Activated CD8-positive, alpha-beta memory T cell treated with anti-CD3 and anti-CD28 coated beads, Interleukin-2, amount 50 U/mL, for 1 hour (primary cell): ENCODE data around the gene SPRED1.

ENCODE experiments used
- DNase-seq: peaks from one replicate; pipeline ENCODE4 v3.0.0-alpha.2; 2020; ENCODE audit errors: extremely low read depth

Gene SPRED1

DNA sequence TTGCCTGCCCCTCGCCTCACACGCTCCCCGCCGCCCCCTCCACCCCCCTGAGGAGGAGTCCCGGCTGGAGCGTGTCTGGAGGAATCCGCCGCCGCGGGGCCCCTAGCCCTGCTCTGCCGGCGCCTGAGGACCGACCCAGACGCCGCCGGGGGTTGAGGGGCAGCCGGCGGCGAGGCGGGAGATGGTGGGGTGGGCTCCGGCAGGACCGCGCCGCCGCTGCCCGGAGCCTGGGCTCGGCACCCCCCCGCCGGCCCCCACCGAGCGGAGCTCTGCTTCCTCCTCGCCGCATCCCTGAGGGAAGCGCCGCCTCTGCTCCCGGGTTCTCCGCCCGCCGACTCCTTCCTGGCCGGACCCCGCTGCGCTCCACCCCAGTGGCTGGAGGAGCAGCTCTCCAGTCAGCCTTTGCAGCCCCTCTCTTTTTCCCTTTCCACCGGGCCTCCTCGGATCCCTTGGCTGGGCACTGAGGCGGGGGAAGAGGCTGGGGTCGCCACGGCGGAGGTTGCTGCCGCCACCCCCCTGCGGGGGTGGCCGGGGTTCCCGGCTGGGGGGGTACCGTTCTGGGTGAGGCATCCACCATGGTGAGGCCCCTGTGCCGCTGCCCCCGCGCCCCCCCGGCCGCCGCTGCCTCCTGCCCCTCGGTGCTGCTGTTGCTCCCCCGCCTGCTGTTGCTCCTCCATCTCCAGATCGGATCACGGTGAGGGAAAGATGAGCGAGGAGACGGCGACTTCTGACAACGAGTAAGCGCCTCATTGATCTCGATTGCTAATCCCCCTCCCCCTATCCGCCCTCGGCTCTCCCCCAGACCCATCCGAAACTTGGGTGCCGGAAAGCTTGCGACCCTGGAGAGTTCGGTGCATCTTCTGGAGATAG, at the start of gene SPRED1:
Gene SPRED1 (plus strand): TSS at position 356 of the 870 bp plus-strand sequence. CDS start 350 bp downstream, at position 706.
- DNase-seq: no peak

DNA sequence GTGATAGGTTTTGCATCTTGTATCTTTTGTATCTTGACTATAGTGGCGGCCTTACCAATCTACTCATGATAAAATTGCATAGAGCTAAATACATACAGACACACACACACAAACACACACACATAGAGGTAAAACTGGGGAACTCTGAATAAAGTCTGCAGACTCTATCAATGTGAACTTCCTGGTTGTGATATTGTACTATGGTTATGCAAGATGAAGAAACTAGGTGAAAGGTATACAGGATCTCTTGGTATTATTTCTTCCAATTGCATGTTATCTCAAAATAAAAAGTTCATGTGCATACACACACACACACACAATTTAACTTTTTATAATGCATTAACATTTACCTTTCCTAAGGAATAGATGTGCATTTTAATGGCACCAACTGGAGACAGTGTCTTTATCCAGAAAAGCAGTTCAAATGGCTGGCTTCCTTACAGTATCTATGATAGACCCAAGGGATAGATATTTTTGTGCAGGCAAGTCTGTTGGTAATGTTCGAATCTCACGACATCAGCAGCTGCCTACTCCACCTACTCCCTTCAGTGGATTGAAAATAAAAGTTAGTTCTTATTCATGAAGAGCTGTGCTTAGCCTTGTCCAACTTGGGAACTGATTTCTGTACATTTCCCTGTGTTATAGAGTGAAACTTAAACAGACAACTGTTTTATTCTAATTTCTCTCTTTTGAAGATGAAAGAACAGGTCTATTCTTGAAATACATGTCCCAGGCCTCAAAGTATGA, 46.9 kb upstream of the SPRED1 start:
- no peak for DNase-seq

- DNase-seq: no peak
These were observed 45.0 kb upstream of the SPRED1 start for GRCh38 chr15:38207621-38208020.

GRCh38 chr15:38208206-38208605, 44.4 kb upstream of the SPRED1 start:
- DNase-seq: no peak

- no peak for DNase-seq
These were observed 43.9 kb upstream of the SPRED1 start for GRCh38 chr15:38208779-38209178.

GRCh38 chr15:38211249-38211648, 41.4 kb upstream of the SPRED1 start:
- no peak for DNase-seq

- no peak for DNase-seq
These were observed 40.8 kb upstream of the SPRED1 start for GRCh38 chr15:38211811-38212210.

DNA sequence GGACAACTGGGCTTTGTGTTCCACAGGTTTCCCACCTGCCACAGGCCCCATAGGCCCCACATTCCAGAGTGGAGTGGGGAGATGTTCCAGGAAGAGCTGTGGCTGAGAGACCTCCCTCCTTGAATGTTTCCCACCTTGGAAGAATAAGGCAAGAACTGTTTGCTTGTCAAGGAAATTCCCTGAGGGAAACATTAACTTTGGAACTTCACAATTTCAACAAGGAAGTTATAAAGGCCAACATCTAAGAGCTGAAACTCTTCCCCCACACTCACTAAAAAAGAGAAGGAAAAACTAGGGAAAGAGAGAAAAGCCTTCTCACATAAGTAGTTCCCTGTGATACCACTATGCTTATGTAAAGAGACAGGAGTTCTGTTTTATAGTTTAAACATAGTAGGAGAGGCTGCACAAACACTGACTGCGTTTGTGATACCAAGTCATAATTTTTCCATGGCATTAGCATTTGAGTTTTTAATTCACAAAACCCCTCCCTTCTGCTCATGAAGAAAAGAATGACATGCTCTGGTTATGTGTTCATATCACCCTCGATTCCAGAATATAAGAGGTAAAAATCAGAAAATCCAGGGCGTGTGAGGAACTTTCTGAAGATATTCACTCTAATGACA, 39.8 kb upstream of the SPRED1 start:
- no peak for DNase-seq

- DNase-seq: no peak
These were observed 39.3 kb upstream of the SPRED1 start for GRCh38 chr15:38213356-38213755.

DNA sequence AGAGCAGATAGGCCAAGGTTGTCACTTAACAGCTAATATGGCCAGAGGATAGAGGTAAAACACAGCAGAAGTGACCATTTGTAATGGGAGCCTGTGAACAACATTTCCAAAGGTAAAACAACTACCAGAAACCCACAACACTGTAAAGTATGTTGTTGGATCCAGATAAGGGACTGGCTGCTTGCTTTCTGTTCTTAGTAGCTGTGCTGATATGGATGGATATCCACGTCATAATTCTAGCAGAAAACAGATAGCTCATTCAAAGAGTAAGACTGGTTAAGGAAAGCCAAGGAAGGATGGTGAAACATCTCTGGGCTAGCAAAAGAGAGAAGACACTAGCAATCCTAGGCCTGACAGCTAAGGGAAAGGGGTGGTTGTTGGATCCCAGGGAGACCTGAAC, 36.9 kb upstream of the SPRED1 start:
- DNase-seq: no peak

DNA sequence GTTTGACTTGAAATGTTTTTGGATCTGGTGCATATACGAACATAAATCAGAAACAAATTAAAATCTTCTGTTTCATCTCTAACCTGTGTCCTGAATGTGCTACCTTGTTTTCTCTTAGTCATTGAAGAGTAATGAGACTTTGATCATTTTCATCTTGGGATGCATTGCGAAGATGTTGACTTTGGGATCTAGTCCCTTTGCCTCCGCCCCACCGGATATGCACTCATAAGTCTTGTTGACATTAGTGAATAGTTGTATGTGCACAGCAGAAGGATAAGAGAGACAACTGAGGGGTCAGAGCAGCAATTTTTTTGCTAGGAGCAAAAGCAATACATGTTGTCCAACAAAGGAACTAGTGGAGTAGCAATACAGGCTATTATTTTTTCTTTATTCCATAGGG, 35.9 kb upstream of the SPRED1 start:
- no peak for DNase-seq

DNA sequence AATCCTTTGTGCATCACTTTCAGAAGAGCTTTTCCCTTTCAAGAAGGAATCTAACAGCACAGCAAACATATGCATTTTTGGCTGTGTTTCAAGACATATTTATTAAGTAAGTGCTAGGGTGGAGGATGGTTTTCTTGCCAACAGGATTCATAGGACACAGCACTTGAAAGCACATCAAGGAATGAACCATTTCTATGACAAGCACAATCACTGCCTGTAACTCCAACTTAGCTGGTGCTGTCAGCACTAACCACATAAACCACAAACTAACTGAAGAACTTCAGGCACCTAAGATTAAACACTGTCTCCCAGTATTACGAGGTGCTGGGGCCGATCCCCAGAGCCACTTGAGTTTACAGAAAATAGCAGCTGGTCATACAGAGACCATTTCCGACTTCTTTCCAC, 35.4 kb upstream of the SPRED1 start:
- no peak for DNase-seq

DNA sequence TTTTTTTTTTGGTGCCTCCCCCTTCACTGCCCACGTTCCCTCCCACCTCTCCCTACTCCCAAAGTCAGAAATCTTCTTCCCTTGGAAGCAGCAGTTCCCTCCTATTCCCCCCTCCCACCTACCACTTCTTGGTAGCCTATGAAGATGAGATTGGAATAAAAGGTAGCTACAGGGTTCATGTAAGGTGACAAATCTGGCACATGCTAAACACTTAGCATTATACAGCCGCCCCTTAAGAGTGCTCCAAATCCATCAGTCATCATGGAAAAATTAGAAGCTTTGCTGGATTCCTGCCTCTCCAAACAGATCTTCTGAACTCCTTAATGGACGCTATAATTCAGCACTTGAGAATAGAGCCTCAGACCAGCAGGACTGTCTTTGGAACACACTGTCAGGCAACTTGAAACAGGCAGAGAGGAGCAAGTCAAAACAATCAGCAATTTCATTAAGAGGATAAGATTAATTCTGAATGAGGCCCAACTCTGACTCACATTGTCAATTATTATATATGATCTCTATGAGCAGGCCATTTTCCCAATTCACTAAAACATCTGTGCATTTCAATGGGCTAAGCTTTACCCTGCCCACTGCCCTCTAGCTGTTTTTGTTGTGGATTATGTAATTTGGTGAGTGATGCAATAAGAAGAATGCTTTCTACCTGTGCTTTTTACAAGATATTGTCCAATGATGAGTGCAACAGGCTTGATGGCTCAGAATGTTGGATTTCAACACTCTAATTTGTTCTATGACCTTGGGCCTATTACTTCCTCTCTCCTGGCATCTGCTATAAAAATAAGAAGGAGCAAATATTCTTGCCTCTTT, 34.6 kb upstream of the SPRED1 start:
- DNase-seq: no peak

GRCh38 chr15:38220606-38221273, 31.9 kb upstream of the SPRED1 start:
- DNase-seq: no peak

DNA sequence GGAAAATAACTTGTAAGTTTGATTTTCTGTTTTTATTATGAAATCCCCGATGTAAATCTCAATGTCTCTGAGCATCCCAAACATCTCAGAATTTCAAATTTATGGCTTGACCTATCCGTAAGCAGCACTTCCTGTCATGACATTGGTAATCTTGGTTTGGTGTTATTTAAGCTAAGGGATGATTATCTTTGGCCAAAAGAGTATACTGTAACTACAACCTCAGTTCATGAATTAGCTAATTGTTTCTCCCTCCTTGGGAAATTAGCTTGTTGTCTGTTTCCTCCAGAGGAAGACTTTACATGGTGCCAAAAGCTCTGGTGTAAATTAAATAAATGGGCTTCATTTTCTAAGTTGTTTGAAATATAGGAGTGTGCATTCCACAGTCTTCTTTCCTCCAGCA, 28.1 kb upstream of the SPRED1 start:
- no peak for DNase-seq

DNA sequence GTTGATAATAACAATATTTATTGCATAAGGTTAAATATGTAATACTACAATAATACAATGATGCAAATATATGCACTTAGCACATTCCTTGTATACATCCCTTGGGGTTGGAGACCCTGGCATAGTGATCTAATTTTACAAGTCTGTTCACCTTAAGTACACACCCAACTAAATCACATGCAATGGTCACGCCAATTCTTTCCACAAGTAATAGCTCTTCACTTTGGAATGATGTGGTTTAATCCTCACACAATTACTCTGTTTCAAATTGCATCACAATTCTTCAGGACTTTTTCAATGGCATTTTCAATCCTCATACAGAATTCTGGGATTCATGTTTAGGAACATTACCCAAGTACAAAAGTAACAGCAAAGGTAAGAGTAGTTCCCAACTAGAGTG, 27.3 kb upstream of the SPRED1 start:
- DNase-seq: no peak

DNA sequence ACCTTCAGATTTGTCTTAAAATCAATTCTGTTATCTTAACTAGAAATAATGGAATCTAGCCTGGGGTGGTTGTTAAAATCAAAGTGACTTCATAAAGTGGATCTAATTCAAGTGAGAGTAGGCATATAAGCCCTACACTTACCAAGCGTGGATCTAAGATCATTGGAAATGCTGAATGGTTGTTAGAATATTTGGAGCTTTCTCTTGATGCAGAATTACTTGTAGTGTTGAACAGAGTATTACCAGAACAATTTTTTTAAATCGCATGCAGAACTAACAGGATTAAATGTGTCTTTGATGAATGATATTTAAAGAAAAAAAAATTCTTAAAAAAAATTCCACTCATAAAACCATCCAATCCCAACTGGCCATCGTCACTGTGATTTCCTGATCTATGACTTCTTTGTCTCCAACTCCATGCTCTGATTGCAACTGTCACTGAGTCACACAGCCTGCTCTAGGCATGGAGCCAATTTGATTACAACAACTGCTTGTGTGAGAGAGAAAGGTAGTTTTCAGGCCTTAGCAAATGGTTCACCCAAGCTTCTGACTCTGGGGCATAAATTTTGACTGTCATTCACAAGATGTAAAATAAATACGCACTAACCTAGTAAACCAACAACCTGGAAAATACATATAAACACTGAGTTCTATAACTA, 25.9 kb upstream of the SPRED1 start:
- no peak for DNase-seq

GRCh38 chr15:38227941-38228340, 24.7 kb upstream of the SPRED1 start:
- no peak for DNase-seq

DNA sequence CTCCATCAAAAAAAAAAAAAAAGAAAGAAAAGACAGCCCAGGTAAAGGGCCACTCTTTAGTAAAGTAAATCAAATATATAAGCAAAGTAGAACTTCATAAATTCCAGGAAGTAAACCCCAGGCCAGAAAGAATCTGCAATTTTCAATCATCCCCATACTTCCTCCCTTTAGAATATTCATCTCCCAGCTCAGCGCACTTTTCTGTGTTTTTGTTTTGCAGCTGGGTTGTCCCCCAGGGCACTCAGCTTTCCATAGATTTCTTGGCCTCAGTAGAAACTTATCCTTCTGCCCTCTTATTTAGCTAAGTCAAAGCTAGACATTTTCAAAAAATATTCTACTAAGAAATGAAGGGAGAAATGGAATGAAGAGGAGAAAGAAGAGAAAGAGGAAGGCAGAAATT, 24.0 kb upstream of the SPRED1 start:
- no peak for DNase-seq

GRCh38 chr15:38229705-38230310, 22.8 kb upstream of the SPRED1 start:
- no peak for DNase-seq
